Colonic mucosa (tissue), 4 donors: ENCODE results near the gene CAPN5. TPM values are rescaled to one million over a fixed set of nuclear protein-coding genes. Genes with fewer than 3 reads are reported as not detected.

Source experiments
- DNase-seq: peaks from one replicate; pipeline ENCODE4 v3.0.0-alpha.2; 2020
- H3K27ac ChIP-seq: fragments of 200-600 bp; one replicate; pipeline ENCODE4 v1.8.0; 2021
- H3K27me3 ChIP-seq: fragments of 200-600 bp; one replicate; pipeline ENCODE4 v1.8.0; 2021
- H3K36me3 ChIP-seq: fragments of 200-600 bp; one replicate; pipeline ENCODE4 v1.8.0; 2021
- H3K4me1 ChIP-seq: fragments of 200-600 bp; one replicate; pipeline ENCODE4 v1.8.0; 2021; ENCODE audit warnings: mild to moderate bottlenecking
- H3K4me3 ChIP-seq: fragments of 200-600 bp; one replicate; pipeline ENCODE4 v1.8.0; 2021
- H3K9ac ChIP-seq, 2 donors: one replicate each; pipeline ENCODE4 v1.7.0; 2013; ENCODE audit warnings: control low read depth in 2 of 2, low read depth in 2 of 2, low read length in 2 of 2
- H3K9me3 ChIP-seq: fragments of 200-600 bp; one replicate; pipeline ENCODE4 v1.8.0; 2021
- CTCF ChIP-seq: fragments of 200-600 bp; IDR thresholded peaks from one replicate; pipeline ENCODE4 v1.8.0; 2022; ENCODE audit warnings: antibody characterized with exemption, mild to moderate bottlenecking
- intact Hi-C: fragments of 100-400 bp; cut with DNase I; formaldehyde crosslinking; loops from one replicate; pipeline ENCODE4 v1.14.1; 2022
- total RNA-seq, 2 donors: library from RNA; stranded (reverse); fragmentation: NEBNext Ultra II Directional in 1 of 2; extraction: Animal tissue kit (Norgen Biotek cat#: 25700) in 1 of 2; gene quantifications; one replicate each; pipeline ENCODE4 v1.2.1, GENCODE V29; 2021
- donor health status: healthy.
- donor health status: DM: no; HTN: no; CAD: no.
- donor health status: DM: no; HTN: no; CAD: no.

Gene CAPN5
- total RNA-seq, 2 donors from 2014 or later = 258 to 267 TPM

- Histone ChIP-seq H3K36me3 (no peaks in the 10 kb centered on the region), H3K4me3 (no peak overlapping the region), H3K27me3 (no peaks in the 10 kb centered on the region), H3K4me1 (peaks cover 36% of the 10 kb centered on the region), H3K27ac (peak overlapping the region; percentile 50), H3K9ac (peak overlapping the region; percentile 28 to 75), H3K9me3 (no peaks in the 10 kb centered on the region)
- intact Hi-C loops = no loop called here
- no peak for DNase-seq
- TF ChIP-seq CTCF = no peak
These were observed 14.6 kb downstream of the CAPN5 start for GRCh38 chr11:77081381-77081851.

- H3K4me3 ChIP-seq = no peak overlapping the region
These were observed 15.4 kb downstream of the CAPN5 start for GRCh38 chr11:77081976-77082836.

GRCh38 chr11:77082838-77083565, 16.2 kb downstream of the CAPN5 start:
- no peaks in the 10 kb centered on the region for H3K9me3 ChIP-seq
- no peak overlapping the region for H3K4me3 ChIP-seq
- intact Hi-C loops = no loop called here
- no peak for TF ChIP-seq CTCF
- no peaks in the 10 kb centered on the region for H3K36me3 ChIP-seq
- H3K27me3 ChIP-seq = no peaks in the 10 kb centered on the region
- peaks cover 45% of the 10 kb centered on the region for H3K4me1 ChIP-seq
- peak overlapping the region; percentile 50 for H3K27ac ChIP-seq
- no peak for DNase-seq
- peak overlapping the region; percentile 67 to 75 for H3K9ac ChIP-seq

More at GRCh38 chr11:77081976-77082836, 15.4 kb downstream of the CAPN5 start:
- TF ChIP-seq CTCF = no peak
- Histone ChIP-seq H3K36me3 (no peaks in the 10 kb centered on the region), H3K4me1 (peaks cover 37% of the 10 kb centered on the region), H3K9me3 (no peaks in the 10 kb centered on the region), H3K27ac (peak overlapping the region; percentile 50), H3K9ac (peak overlapping the region; percentile 46 to 75), H3K27me3 (no peaks in the 10 kb centered on the region)
- intact Hi-C loops = no loop called here
- no peak for DNase-seq

- Histone ChIP-seq H3K27ac (peak overlapping the region; percentile 16), H3K9me3 (no peaks in the 10 kb centered on the region), H3K4me1 (peaks cover 50% of the 10 kb centered on the region), H3K36me3 (no peaks in the 10 kb centered on the region), H3K9ac (peak overlapping the region in 1 of 2 donors; percentile 75), H3K4me3 (no peak overlapping the region), H3K27me3 (no peaks in the 10 kb centered on the region)
- no peak for TF ChIP-seq CTCF
- no peak for DNase-seq
- intact Hi-C loops = no loop called here
These were observed 16.9 kb downstream of the CAPN5 start for GRCh38 chr11:77083566-77084245.

- Histone ChIP-seq H3K4me3 (no peak overlapping the region), H3K9me3 (no peaks in the 10 kb centered on the region), H3K4me1 (peaks cover 58% of the 10 kb centered on the region), H3K9ac (peak overlapping the region in 1 of 2 donors; percentile 61), H3K27ac (peak overlapping the region; percentile 16), H3K27me3 (no peaks in the 10 kb centered on the region), H3K36me3 (no peaks in the 10 kb centered on the region)
- no peak for TF ChIP-seq CTCF
- no peak for DNase-seq
- intact Hi-C loops = no loop called here
These were observed 17.9 kb downstream of the CAPN5 start for GRCh38 chr11:77084581-77085191.
